GM19372 (cell line): ENCODE data around the gene SORL1-AS1.

Experiments
- ATAC-seq: cut with Tn5 transposase; IDR thresholded peaks from one replicate; pipeline ENCODE4 v1.9.1; 2021; ENCODE audit warnings: mild to moderate bottlenecking, low read depth, moderate library complexity; ENCODE audit not compliant: unreplicated experiment

SORL1-AS1 gene

DNA sequence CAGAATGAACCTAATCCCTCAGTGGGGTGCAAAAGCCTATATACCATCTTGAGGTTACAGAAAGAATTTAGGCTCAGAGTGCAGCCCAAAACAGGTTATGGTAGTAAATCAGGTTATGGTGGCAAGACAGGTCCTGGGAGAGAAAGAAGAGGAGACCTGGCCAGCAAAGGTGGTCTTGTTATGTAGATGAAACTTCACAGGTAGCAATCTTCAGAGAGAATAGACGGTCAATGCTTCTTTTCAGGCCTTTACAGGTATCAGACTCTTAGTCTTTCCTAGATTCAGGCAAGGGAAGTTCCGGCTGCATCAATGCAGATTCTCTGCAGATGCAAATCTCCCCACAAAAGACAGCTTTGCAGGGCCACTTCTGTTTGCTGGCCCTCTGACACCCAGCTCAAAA, 46.5 kb downstream of the SORL1-AS1 start:
- no peak for ATAC-seq

DNA sequence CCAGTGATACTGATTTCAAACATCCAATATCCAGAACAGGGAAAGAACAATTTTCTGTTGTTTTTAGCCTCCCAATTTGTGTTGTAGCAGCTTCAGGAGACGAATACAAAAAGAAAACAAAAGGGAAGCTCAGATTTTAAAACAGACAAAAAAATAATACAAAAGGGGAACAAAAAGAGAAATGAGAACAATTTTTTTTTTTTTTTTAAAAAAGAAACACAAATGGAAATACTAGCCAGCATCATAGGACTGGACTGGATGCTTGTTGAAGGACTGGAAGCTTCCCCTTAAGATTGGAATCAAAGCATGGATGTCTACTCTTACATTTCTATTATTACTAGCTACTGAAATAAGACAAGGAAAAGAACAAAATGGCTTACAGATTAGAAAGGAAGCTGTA, 47.1 kb downstream of the SORL1-AS1 start:
- ATAC-seq, result no peak

DNA sequence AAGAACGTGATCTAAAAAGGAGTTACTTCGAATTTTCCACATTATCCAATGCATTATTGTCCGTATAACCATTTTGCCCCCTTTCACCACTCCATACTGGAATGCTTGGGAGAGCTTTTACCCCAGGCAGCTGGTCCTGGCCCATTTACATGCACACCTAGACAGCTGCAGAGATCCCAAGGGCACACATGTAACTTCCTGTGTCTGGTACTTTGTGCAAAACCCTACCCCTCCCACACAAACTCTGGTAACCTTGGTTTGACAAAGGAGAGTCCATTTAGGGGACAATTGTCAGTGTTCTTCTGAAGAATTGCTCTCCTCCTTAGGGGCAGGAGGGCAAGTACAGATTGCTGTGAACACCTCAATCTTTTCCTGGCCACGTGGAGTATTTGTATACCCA, 58.0 kb downstream of the SORL1-AS1 start:
- ATAC-seq, result no peak

GRCh38 chr11:121393855-121394254, 58.9 kb downstream of the SORL1-AS1 start:
- ATAC-seq, result no peak

- ATAC-seq, result no peak
Measured at GRCh38 chr11:121391914-121392313, 60.9 kb downstream of the SORL1-AS1 start.

- ATAC-seq, result no peak
Measured at GRCh38 chr11:121389651-121390050, 63.1 kb downstream of the SORL1-AS1 start.
